GM18951 (cell line): Measurements from ENCODE around the gene KMT2D.

Source experiments
- POLR2A ChIP-seq: IDR thresholded peaks from 4 replicates; pipeline ENCODE4 v1.6.1; 2011; ENCODE audit warnings: mild to moderate bottlenecking; ENCODE audit not compliant: insufficient read length, insufficient read depth; ENCODE audit errors: extremely low read depth
- in situ Hi-C: fragments of 300-500 bp; cut with MboI; formaldehyde crosslinking; loops from one replicate; pipeline ENCODE4 v1.12.0; 2022; ENCODE audit warnings: low sequenced_read_pairs, mixed read lengths, inconsistent platforms; ENCODE audit not compliant: unreplicated experiment

KMT2D gene

GRCh38 chr12:49041036-49041880 is 19.3 kb downstream of the KMT2D start:
- in situ Hi-C loops = no loop called here
- TF ChIP-seq POLR2A = no peak

- no peak for TF ChIP-seq POLR2A
- in situ Hi-C loops = no loop called here
Measured at GRCh38 chr12:49040364-49040855, 20.2 kb downstream of the KMT2D start.

- in situ Hi-C loops = no loop called here
- TF ChIP-seq POLR2A = no peak
Measured at GRCh38 chr12:49039421-49040363, 20.9 kb downstream of the KMT2D start.

- no peak for TF ChIP-seq POLR2A
- in situ Hi-C loops = no loop called here
Measured at GRCh38 chr12:49038291-49038955, 22.2 kb downstream of the KMT2D start.

- no peak for TF ChIP-seq POLR2A
- in situ Hi-C loops = no loop called here
Measured at GRCh38 chr12:49037947-49038237, 22.7 kb downstream of the KMT2D start.

GRCh38 chr12:49037111-49037946 is 23.3 kb downstream of the KMT2D start:
- no peak for TF ChIP-seq POLR2A
- in situ Hi-C loops = no loop called here

GRCh38 chr12:49036029-49036428 is 24.6 kb downstream of the KMT2D start:
- in situ Hi-C loops = no loop called here
- TF ChIP-seq POLR2A = no peak

- TF ChIP-seq POLR2A = no peak
- in situ Hi-C loops = no loop called here
Measured at GRCh38 chr12:49034286-49034622, 26.3 kb downstream of the KMT2D start.

- no peak for TF ChIP-seq POLR2A
- in situ Hi-C loops = no loop called here
Measured at GRCh38 chr12:49033611-49034285, 26.8 kb downstream of the KMT2D start.

- in situ Hi-C loops = no loop called here
- no peak for TF ChIP-seq POLR2A
Measured at GRCh38 chr12:49032679-49033447, 27.7 kb downstream of the KMT2D start.

- no peak for TF ChIP-seq POLR2A
- in situ Hi-C loops = no loop called here
Measured at GRCh38 chr12:49032276-49032675, 28.3 kb downstream of the KMT2D start.
